GM12864 (cell line): ENCODE data around the gene SCO2.

Experiments
- DNase-seq: peaks from one replicate; pipeline ENCODE4 v3.0.0-alpha.2; 2011; ENCODE audit warnings: low read depth
- H3K4me3 ChIP-seq: 2 replicates; pipeline ENCODE4 v1.5.1; 2011; ENCODE audit warnings: mild to moderate bottlenecking, low read depth, low read length, control low read depth
- TF ChIP-seq, protein P1 (sequence below): IDR thresholded peaks from 2 replicates; pipeline ENCODE4 v1.5.1; 2011; ENCODE audit warnings: low read depth, mild to moderate bottlenecking, moderate library complexity, low read length, control low read depth, inconsistent platforms; ENCODE audit errors: missing control alignments

SCO2 gene

DNA sequence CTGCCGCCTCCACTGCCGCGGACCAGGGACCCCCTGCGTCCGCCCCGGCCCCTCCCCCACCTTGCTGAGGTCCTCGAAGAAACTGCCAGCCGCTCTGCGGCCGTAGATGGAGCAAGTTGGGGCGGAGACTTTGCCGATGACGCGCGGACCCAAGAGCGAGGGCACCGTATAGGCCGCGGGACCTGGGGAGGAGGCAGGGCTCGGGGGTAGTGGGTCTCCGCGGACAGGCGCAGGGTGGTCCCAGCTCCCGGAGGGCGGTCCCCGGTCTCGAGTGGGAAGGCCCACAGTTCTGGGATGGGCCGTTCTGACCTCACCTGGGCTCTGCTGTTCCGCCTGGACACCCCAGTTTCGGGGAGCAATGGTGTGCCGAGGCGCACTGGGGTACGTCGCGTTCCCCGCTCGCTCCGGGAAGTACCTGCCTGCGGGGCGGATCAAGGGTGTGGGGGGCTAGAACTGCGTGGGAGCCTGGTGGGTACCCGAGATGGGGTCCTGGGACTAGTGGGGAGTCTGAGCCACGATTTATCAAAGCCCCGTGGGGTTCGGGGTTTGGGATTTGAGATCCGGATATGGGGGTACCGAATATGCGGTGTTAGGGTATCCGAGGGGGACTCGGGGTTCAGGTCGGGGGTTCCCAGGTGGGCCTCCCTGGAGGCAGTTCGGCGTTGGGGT lies 5.6 kb upstream of the SCO2 start:
- TF ChIP-seq, protein P1, sequence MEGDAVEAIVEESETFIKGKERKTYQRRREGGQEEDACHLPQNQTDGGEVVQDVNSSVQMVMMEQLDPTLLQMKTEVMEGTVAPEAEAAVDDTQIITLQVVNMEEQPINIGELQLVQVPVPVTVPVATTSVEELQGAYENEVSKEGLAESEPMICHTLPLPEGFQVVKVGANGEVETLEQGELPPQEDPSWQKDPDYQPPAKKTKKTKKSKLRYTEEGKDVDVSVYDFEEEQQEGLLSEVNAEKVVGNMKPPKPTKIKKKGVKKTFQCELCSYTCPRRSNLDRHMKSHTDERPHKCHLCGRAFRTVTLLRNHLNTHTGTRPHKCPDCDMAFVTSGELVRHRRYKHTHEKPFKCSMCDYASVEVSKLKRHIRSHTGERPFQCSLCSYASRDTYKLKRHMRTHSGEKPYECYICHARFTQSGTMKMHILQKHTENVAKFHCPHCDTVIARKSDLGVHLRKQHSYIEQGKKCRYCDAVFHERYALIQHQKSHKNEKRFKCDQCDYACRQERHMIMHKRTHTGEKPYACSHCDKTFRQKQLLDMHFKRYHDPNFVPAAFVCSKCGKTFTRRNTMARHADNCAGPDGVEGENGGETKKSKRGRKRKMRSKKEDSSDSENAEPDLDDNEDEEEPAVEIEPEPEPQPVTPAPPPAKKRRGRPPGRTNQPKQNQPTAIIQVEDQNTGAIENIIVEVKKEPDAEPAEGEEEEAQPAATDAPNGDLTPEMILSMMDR: no peak
- peak overlapping the region; percentile 63 for H3K4me3 ChIP-seq
- DNase-seq: no peak

DNA sequence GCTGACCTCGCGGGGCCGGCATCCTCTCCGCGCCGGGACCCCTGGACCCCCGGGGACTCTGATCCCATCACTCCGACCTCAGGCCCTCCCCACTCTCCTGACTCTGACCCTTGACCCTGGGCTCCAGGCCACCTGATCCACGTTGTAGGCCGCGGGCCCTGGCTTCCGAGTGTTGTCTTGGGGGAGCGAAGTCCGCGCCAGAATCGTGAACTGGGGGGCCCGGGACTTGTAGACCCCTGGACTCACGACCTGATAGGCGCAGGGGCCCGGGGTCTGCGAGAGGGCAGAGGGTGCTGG lies 5.1 kb upstream of the SCO2 start:
- TF ChIP-seq, protein P1: no peak
- DNase-seq: no peak
- H3K4me3 ChIP-seq: peak overlapping the region; percentile 63

DNA sequence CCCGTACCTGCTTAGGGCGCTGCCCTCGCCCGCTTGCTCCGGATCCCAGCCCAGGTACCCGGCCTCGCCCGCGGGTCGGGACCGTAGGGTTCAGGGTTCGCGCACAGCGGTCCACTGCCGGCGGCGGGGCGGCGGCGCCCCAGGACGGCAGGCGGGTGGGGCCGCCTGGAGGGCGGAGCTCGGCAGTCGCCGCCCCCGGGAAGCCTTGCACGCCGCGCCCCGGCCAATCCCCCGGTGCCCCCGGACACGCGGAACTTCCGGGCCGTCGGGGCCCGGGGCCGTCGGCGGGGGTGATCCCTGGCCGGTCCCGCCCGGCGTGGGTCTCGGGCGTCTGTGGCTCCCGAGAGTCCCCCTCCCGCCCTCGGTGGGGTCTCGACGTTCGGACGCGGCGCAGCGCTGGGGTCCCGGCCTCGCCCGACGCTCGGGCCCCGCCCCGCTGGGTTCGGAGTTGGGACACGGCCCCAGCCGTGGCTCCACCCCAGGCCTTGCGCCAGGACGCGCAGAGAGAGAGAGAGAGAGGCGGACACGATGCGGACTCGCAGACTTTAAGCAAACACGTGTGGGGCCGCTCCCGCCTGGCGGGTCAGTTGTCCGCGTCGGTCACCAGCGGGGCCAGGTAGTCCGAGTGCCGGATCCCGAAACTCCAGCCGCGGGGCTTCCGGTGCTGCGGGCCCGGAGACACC lies 4.6 kb upstream of the SCO2 start, which contains the start of gene TYMP:
Gene TYMP, minus strand, starts transcription at position 116 of the 683 bp plus-strand sequence. CDS start 303 bp downstream, outside the sequence.
- DNase-seq: no peak
- TF ChIP-seq, protein P1: no peak
- H3K4me3 ChIP-seq: peak within 1 kb of the TSS; percentile 63

DNA sequence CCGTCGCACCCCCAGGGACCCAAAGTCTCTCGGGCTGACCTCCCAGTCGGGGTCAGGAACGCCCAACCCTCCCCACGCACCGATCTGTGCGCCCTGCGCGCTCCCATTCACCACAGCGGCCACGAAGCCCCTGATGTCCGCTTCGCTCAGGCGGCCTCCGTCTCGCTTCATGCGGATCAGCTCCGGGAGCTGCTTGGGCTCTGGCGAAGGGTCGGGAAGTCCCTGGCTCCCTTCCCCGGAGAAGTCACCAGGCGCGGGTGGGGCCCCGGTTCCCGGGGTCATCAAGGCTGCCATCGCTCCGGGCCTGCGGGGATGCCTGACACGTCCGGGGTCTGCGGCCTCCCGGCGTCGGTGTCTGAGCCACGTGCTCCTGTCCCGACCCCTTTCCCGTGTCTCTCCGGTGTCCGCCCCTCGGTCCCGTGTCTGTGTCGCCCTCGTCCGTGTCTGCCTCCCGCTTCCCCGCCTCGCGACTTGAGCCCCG lies 4.1 kb upstream of the SCO2 start:
- no peak for DNase-seq
- TF ChIP-seq, protein P1: no peak
- peak overlapping the region; percentile 63 for H3K4me3 ChIP-seq

DNA sequence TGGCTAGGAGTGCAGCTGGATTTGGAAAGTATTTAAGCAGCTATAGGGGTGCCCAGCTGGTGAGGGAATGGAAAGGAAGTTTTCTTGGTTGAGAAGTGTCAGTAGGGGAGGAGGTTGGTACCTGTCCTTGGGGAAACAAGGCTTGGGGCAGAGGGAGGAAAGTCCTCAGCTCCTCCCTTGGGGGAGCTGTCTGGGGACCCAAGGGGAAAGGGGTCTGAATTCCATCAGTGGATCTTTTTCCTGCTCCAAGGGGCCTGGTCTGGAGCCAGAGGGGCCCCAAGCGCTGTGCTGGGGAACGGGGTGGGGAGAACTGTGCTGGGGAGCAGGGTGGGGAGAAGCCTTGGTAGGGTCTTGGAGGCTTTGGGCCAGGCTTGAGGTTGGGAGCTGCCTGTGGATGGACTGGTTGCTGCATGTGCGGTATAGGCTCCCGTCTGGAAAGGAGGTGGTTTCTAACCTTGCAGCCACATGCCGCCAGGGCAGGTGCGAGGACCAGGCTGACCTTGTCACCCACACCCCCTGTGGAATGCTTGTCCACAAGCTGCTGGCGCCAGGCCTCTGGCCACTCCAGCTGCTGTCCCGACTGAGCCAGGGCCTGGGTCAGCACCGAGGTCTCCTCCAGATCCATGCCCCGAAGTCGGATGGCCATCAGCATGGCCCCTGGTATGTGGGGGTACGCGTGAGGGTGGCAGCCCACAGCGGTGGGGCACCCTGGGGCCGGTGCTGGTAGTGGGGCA lies 3.5 kb upstream of the SCO2 start:
- peak overlapping the region; percentile 63 for H3K4me3 ChIP-seq
- TF ChIP-seq, protein P1: no peak
- DNase-seq: no peak

DNA sequence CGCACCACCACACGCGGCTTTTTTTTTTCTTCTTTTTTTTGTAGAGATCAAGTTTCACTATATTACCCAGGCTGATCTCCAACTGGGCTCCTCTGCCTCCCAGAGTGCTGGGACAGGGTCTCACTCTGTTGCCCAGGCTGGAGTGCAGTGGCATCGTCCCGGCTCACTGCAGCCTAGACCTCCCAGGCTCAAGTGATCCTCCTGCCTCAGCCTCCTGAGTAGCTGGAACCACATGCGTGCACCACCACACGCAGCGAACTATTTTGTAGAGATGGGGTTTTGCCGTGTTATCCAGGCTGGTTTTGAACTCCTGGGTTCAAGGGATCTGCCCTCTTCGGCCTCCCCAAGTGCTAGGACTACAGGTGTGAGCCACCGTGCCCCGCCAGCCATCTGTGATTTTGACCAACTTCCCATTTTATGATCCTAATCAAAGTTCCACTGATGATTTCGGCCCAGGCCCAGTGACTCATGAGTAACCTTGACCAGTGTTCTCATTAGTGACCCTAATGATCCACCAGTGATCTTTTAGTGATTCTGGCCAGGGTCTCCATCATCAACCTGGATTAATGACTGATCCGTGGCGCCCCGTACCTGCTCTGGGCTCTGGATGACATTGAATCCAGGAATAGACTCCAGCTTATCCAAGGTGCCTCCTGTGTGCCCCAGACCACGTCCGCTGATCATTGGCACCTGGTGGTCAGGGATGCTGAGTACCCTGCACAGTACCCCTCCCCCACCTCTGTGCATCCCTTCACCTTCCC lies 2.7 kb upstream of the SCO2 start:
- peak overlapping the region; percentile 63; the same call in 1 of the 2 replicates for H3K4me3 ChIP-seq
- DNase-seq: no peak
- TF ChIP-seq, protein P1: no peak
